Measurements from ENCODE around the gene PDCD10.

DNA sequence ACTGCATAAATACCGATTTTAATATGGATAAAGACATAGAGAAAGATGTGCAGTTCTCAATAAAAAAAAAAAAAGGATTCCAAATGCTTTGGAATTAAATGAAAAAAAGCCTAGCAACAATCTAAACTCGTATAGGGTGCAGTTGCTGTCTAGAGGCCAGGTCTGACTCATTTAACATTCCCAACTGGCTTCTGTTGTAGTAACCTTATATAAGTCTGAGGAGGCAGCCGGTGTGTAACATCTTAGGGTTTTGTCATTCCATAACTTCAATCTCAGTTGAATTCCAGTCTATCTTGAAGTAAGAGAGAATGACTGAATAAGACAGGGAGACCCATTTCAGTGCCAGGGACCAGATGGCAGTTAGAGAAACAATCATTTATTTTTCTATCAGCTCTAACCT is 6.5 kb downstream of the PDCD10 start:
- TF ChIP-seq ZNF565 (CRISPR knock-in tag; conservative IDR thresholded peaks at IDR 0.05; ENCODE audit: low read depth) (no peak), GLIS3 (CRISPR knock-in tag; IDR thresholded peaks at IDR 0.05) (no peak), ISL1 (CRISPR knock-in tag; IDR thresholded peaks at IDR 0.05) (no peak), ZFP3 (CRISPR knock-in tag; IDR thresholded peaks at IDR 0.05) (no peak), ZC3H10 (CRISPR knock-in tag; IDR thresholded peaks at IDR 0.05) (no peak), PPARA (CRISPR knock-in tag; IDR thresholded peaks at IDR 0.05; ENCODE audit: borderline replicate concordance) (no peak), ARNTL (CRISPR knock-in tag; IDR thresholded peaks at IDR 0.05; ENCODE audit: borderline replicate concordance, low read depth) (no peak)
- TF ChIP-seq, protein P1, sequence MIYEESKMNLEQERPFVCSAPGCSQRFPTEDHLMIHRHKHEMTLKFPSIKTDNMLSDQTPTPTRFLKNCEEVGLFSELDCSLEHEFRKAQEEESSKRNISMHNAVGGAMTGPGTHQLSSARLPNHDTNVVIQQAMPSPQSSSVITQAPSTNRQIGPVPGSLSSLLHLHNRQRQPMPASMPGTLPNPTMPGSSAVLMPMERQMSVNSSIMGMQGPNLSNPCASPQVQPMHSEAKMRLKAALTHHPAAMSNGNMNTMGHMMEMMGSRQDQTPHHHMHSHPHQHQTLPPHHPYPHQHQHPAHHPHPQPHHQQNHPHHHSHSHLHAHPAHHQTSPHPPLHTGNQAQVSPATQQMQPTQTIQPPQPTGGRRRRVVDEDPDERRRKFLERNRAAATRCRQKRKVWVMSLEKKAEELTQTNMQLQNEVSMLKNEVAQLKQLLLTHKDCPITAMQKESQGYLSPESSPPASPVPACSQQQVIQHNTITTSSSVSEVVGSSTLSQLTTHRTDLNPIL (CRISPR knock-in tag; IDR thresholded peaks at IDR 0.05; ENCODE audit: low read depth): no peak

Measured in SK-N-SH treated with all-trans-retinoic acid at 6 μM for 48 hours (cell line).